IMR-90 (cell line): ENCODE data around the gene HTR3E. TPM values are rescaled to one million over a fixed set of nuclear protein-coding genes. Genes with fewer than 3 reads are reported as not detected.
A peak's percentile ranks its signal among the peaks of the same experiment; 100 is the strongest.

Experiments
- ATAC-seq: fragments of 200-7000 bp; cut with Tn5 transposase; 2 replicates; pipeline ENCODE4 v1.9.1; 2020; ENCODE audit warnings: low read depth, mild to moderate bottlenecking, moderate library complexity
- BruUV-seq: library from RNA; stranded (reverse); fragments of 400-500 nt; replicated peaks from 2 replicates; lab custom pipeline; 2021; lab: Mats Ljungman, UMichigan
- CTCF ChIA-PET: fragments of 300-600 bp; formaldehyde crosslinking; extraction: SDS; loops from one replicate; lab custom pipeline; 2021; ENCODE audit warnings: antibody characterized with exemption; lab: Yijun Ruan, JAX
- POLR2A ChIA-PET: fragments of 300-600 bp; sonication (Branson Sonifier 250); formaldehyde crosslinking; loops from one replicate; lab custom pipeline; 2022; ENCODE audit warnings: antibody characterized with exemption; ENCODE audit not compliant: unreplicated experiment; lab: Charles Lee
- DNase-seq: peaks from one replicate; pipeline ENCODE4 v3.0.0; 2013
- H2AFZ ChIP-seq: replicated peaks from 2 replicates; pipeline ENCODE3; 2013; ENCODE audit warnings: low read length, mild to moderate bottlenecking; ENCODE audit not compliant: poor library complexity
- H2AK5ac ChIP-seq: 2 replicates; pipeline ENCODE4 v1.6.1; 2013; ENCODE audit warnings: low read depth, low read length, inconsistent platforms
- H2AK9ac ChIP-seq: replicated peaks from 2 replicates; pipeline ENCODE3; 2013; ENCODE audit warnings: mild to moderate bottlenecking, low read depth, low read length, moderate library complexity; ENCODE audit not compliant: poor library complexity
- H2BK120ac ChIP-seq: 2 replicates; pipeline ENCODE4 v1.6.1; 2013; ENCODE audit warnings: low read depth, low read length, inconsistent platforms
- H2BK15ac ChIP-seq: 3 replicates; pipeline ENCODE4 v1.6.1; 2013; ENCODE audit warnings: low read depth, low read length, inconsistent platforms
- H2BK20ac ChIP-seq: 2 replicates; pipeline ENCODE4 v1.6.1; 2013; ENCODE audit warnings: low read depth, mild to moderate bottlenecking, inconsistent platforms, low read length, moderate library complexity
- H2BK5ac ChIP-seq: 2 replicates; pipeline ENCODE4 v1.6.1; 2013; ENCODE audit warnings: mild to moderate bottlenecking, low read depth, low read length, inconsistent platforms; ENCODE audit not compliant: poor library complexity, severe bottlenecking
- H3K14ac ChIP-seq: replicated peaks from 2 replicates; pipeline ENCODE4 v1.6.1; 2013; ENCODE audit warnings: low read depth, low read length, inconsistent platforms
- H3K18ac ChIP-seq: 2 replicates; pipeline ENCODE4 v1.6.1; 2013; ENCODE audit warnings: low read depth, low read length, control low read depth
- H3K23ac ChIP-seq: 2 replicates; pipeline ENCODE4 v1.6.1; 2013; ENCODE audit warnings: low read depth, low read length, inconsistent platforms
- H3K27ac ChIP-seq: 2 replicates; pipeline ENCODE4 v1.5.1; 2013; ENCODE audit warnings: mild to moderate bottlenecking, control low read depth, low read length; ENCODE audit not compliant: insufficient read depth
- H3K27me3 ChIP-seq: 2 replicates; pipeline ENCODE4 v1.6.1; 2013; ENCODE audit warnings: low read length; ENCODE audit not compliant: control insufficient read depth, insufficient read depth
- H3K36me3 ChIP-seq: 2 replicates; pipeline ENCODE4 v1.6.1; 2013; ENCODE audit warnings: low read length, mixed read lengths; ENCODE audit not compliant: control insufficient read depth, insufficient read depth
- H3K4ac ChIP-seq: 2 replicates; pipeline ENCODE4 v1.6.1; 2013; ENCODE audit warnings: low read depth, low read length, inconsistent platforms
- H3K4me1 ChIP-seq: 2 replicates; pipeline ENCODE4 v1.6.1; 2013; ENCODE audit warnings: low read length, mixed read lengths; ENCODE audit not compliant: control insufficient read depth, insufficient read depth
- H3K4me2 ChIP-seq: 2 replicates; pipeline ENCODE4 v1.6.1; 2013; ENCODE audit warnings: low read depth, mild to moderate bottlenecking, control low read depth, low read length, moderate library complexity
- H3K4me3 ChIP-seq: 2 replicates; pipeline ENCODE4 v1.5.1; 2013; ENCODE audit warnings: low read depth, mild to moderate bottlenecking, control low read depth, low read length, moderate library complexity; ENCODE audit not compliant: insufficient read depth
- H3K56ac ChIP-seq: 2 replicates; pipeline ENCODE4 v1.6.1; 2013; ENCODE audit warnings: low read length, inconsistent platforms; ENCODE audit not compliant: insufficient read depth; ENCODE audit errors: extremely low read depth
- H3K79me1 ChIP-seq, 2 experiments: 2 replicates each; pipeline ENCODE4 v1.6.1; 2013; ENCODE audit warnings: low read length in 2 of 2, inconsistent platforms in 1 of 2, low read depth in 1 of 2
- H3K9ac ChIP-seq: 2 replicates; pipeline ENCODE4 v1.6.1; 2013; ENCODE audit warnings: low read depth, low read length, control low read depth
- H3K9me1 ChIP-seq: 2 replicates; pipeline ENCODE4 v1.6.1; 2013; ENCODE audit warnings: low read length, inconsistent platforms; ENCODE audit not compliant: insufficient read depth
- H3K9me3 ChIP-seq: 2 replicates; pipeline ENCODE4 v1.6.1; 2013; ENCODE audit warnings: low read length; ENCODE audit not compliant: control insufficient read depth, insufficient read depth
- H4K20me1 ChIP-seq: 2 replicates; pipeline ENCODE4 v1.6.1; 2013; ENCODE audit warnings: low read length, inconsistent platforms; ENCODE audit not compliant: insufficient read depth
- H4K5ac ChIP-seq: 2 replicates; pipeline ENCODE4 v1.6.1; 2013; ENCODE audit warnings: mild to moderate bottlenecking, low read depth, low read length, control low read depth
- H4K8ac ChIP-seq, 2 experiments: 2 replicates each; pipeline ENCODE4 v1.6.1; 2013; ENCODE audit warnings: low read depth in 2 of 2, low read length in 2 of 2, control low read depth in 1 of 2, inconsistent platforms in 1 of 2
- H4K91ac ChIP-seq: 2 replicates; pipeline ENCODE4 v1.6.1; 2013; ENCODE audit warnings: low read depth, low read length, inconsistent platforms; ENCODE audit not compliant: insufficient read depth
- BHLHE40 ChIP-seq: fragments of 150-350 bp; IDR thresholded peaks from 2 replicates; pipeline ENCODE4 v1.6.1; 2016; ENCODE audit warnings: mild to moderate bottlenecking, low read depth, low read length
- CEBPB ChIP-seq: IDR thresholded peaks from 2 replicates; pipeline ENCODE4 v1.6.1; 2012; ENCODE audit warnings: low read depth, low read length, improper control_type of control experiment
- MAFK ChIP-seq: IDR thresholded peaks from 2 replicates; pipeline ENCODE4 v1.6.1; 2012; ENCODE audit warnings: low read depth, low read length, improper control_type of control experiment
- RAD21 ChIP-seq: IDR thresholded peaks from 2 replicates; pipeline ENCODE4 v1.6.1; 2012; ENCODE audit warnings: low read length, improper control_type of control experiment
- SMC3 ChIP-seq: fragments of 150-350 bp; IDR thresholded peaks from 2 replicates; pipeline ENCODE4 v1.6.1; 2016; ENCODE audit warnings: low read depth, mild to moderate bottlenecking, antibody characterized with exemption, low read length, moderate library complexity
- WGBS, 2 experiments: methylation state at CpG; one replicate each; pipeline versions ENCODE4 v1.1.5 to v1.1.7; 2013; ENCODE audit warnings: missing lambda C conversion rate in 2 of 2; ENCODE audit not compliant: insufficient read length in 1 of 2; ENCODE audit errors: extremely low coverage in 2 of 2; 5-methylcytosine and 5-hydroxymethylcytosine counted together
- dilution Hi-C: fragments of 300-500 bp; cut with HindIII; formaldehyde crosslinking; loops from one replicate; pipeline ENCODE4 v1.14.3; 2018; ENCODE audit warnings: low sequenced_read_pairs; ENCODE audit not compliant: unreplicated experiment
- in situ Hi-C: fragments of 300-500 bp; cut with MboI; formaldehyde crosslinking; loops from 3 replicates; pipeline ENCODE4 v1.14.3; 2019; ENCODE audit warnings: low sequenced_read_pairs, inconsistent platforms, mixed read lengths
- intact Hi-C: fragments of 100-400 bp; cut with micrococcal nuclease; formaldehyde crosslinking; loops from 2 replicates; pipeline ENCODE4 v1.10.0; 2022
- polyA plus RNA-seq, 3 experiments: library from polyadenylated mRNA; depleted of rRNA; stranded (reverse); fragments of >200 nt; gene quantifications; 2 replicates each; pipeline ENCODE4 v1.2.3, GENCODE V29; 2012; ENCODE audit warnings: low replicate concordance in 1 of 3
- total RNA-seq: library from RNA; depleted of rRNA; stranded (reverse); fragments of >200 nt; gene quantifications from 2 replicates; pipeline ENCODE4 v1.2.3, GENCODE V29; 2012
- TF ChIP-seq, protein P1 (sequence below): fragments of 150-350 bp; IDR thresholded peaks from 2 replicates; pipeline ENCODE4 v1.6.1; 2017; ENCODE audit warnings: mild to moderate bottlenecking, antibody characterized with exemption, low read length, low read depth

The HTR3E gene
- total and polyA plus RNA-seq, 2 of the 4 experiments (the other 2 are of a cell fraction): not detected

DNA sequence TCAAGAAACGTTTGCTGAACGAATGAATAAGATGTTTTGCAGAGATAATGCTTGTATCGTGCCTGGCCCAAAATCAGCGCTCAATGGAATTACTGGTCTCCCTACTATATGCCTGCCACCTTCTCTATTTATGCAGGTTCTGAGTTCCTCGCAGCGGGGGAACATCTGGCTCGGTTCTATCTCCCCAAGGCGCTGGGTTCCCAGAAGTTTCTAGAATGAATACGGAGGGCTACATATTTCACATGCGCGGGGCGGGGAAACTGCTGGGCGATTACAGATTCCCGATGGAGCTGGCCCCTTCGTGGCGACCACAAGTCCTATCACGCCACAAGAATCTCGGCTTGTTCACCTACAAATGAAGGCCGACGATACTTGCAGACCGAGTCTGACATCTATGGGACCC, 37.9 kb downstream of the HTR3E start:
- ChIA-PET CTCF (interaction anchor here (0.6 kb wide), 1 partner anchor 91 kb away, joined by 3 read pairs; no protein-coding TSS in a partner anchor), POLR2A (no interaction called here)
- peak overlapping the region; percentile 91 for H3K4me3 ChIP-seq
- DNase-seq (no peak), ATAC-seq (peak; percentile 38)
- H3K23ac ChIP-seq: peak overlapping the region; percentile 69
- intact Hi-C loops: loop anchor here (1.0 to 2.0 kb wide), 3 partner anchors 114 to 239 kb away; partner anchors contain the start of genes ABCC5, ALG3 and EEF1AKMT4
- H3K14ac ChIP-seq: peak overlapping the region; percentile 97
- H2BK5ac ChIP-seq: peak overlapping the region; percentile 88
- no peaks in the 10 kb centered on the region for H3K9me3 ChIP-seq
- H2BK15ac ChIP-seq: peak overlapping the region; percentile 84; the same call in 1 of the 3 replicates
- in situ Hi-C loops: no loop called here
- TF ChIP-seq SMC3: no peak
- TF ChIP-seq MAFK: no peak
- TF ChIP-seq BHLHE40: no peak
- no peak for TF ChIP-seq RAD21
- no peak for TF ChIP-seq CEBPB
- TF ChIP-seq, protein P1, sequence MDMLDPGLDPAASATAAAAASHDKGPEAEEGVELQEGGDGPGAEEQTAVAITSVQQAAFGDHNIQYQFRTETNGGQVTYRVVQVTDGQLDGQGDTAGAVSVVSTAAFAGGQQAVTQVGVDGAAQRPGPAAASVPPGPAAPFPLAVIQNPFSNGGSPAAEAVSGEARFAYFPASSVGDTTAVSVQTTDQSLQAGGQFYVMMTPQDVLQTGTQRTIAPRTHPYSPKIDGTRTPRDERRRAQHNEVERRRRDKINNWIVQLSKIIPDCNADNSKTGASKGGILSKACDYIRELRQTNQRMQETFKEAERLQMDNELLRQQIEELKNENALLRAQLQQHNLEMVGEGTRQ: no peak
- no peaks in the 10 kb centered on the region; the same call in 1 of the 2 replicates for H4K20me1 ChIP-seq
- H2AFZ ChIP-seq: peak overlapping the region; percentile 98
- H2BK20ac ChIP-seq: peak overlapping the region; percentile 36; the same call in 1 of the 2 replicates
- peaks cover 7% of the 10 kb centered on the region for H3K9me1 ChIP-seq
- H3K27me3 ChIP-seq: no peaks in the 10 kb centered on the region
- peak overlapping the region; percentile 57 to 98 for H4K8ac ChIP-seq
- H3K4me1 ChIP-seq: no peaks in the 10 kb centered on the region; the same call in 1 of the 2 replicates
- H4K5ac ChIP-seq: peak overlapping the region; percentile 41
- peak overlapping the region; percentile 89 for H3K56ac ChIP-seq
- H4K91ac ChIP-seq: peak overlapping the region; percentile 83
- H2BK120ac ChIP-seq: peak overlapping the region; percentile 69
- peak overlapping the region; percentile 95 for H2AK9ac ChIP-seq
- peak overlapping the region; percentile 76 for H3K18ac ChIP-seq
- peak overlapping the region; percentile 77 for H3K4me2 ChIP-seq
- peak overlapping the region; percentile 61; the same call in 1 of the 2 replicates for H2AK5ac ChIP-seq
- H3K4ac ChIP-seq: peak overlapping the region; percentile 95
- H3K36me3 ChIP-seq: peaks cover 5% of the 10 kb centered on the region
- H3K79me1 ChIP-seq: peaks cover 3 to 37% of the 10 kb centered on the region in 2 experiments; a peak in 2 of 4 replicates
- peak overlapping the region; percentile 95 for H3K9ac ChIP-seq
- no TSS peak for BruUV-seq
- WGBS, 2 experiments: 0% methylated on average over 5 of the region's 21 CpGs; no CpG with 5 or more reads in 1 of the 2 experiments
- dilution Hi-C loops: no loop called here
- peak overlapping the region; percentile 87 for H3K27ac ChIP-seq
